Liver (tissue), 3 donors: Measurements from ENCODE around the gene ERP27.

ENCODE experiments used
- ATF3 ChIP-seq: IDR thresholded peaks from 2 replicates; pipeline ENCODE4 v1.6.1; 2016; ENCODE audit warnings: antibody characterized with exemption
- GABPA ChIP-seq, 2 donors: IDR thresholded peaks in 1 of 2; conservative IDR thresholded peaks in 1 of 2; 2 replicates each; pipeline ENCODE4 v1.6.1; 2016; ENCODE audit warnings: antibody characterized with exemption in 2 of 2, mild to moderate bottlenecking in 1 of 2, moderate library complexity in 1 of 2
- JUND ChIP-seq, 2 donors: IDR thresholded peaks; 2 replicates each; pipeline ENCODE4 v1.6.1; 2016; ENCODE audit warnings: antibody characterized with exemption in 2 of 2
- RAD21 ChIP-seq, 2 donors: IDR thresholded peaks; 2 replicates each; pipeline ENCODE4 v1.6.1; 2016; ENCODE audit warnings: antibody characterized with exemption in 2 of 2, mild to moderate bottlenecking in 2 of 2
- REST ChIP-seq: IDR thresholded peaks from 2 replicates; pipeline ENCODE4 v1.6.1; 2016; ENCODE audit warnings: antibody characterized with exemption, mild to moderate bottlenecking
- SP1 ChIP-seq: IDR thresholded peaks from 2 replicates; pipeline ENCODE4 v1.6.1; 2018; ENCODE audit warnings: antibody characterized with exemption, mild to moderate bottlenecking
- TAF1 ChIP-seq: conservative IDR thresholded peaks from 2 replicates; pipeline ENCODE4 v1.6.1; 2016; ENCODE audit warnings: antibody characterized with exemption, mild to moderate bottlenecking
- TF ChIP-seq, protein P1 (sequence below): fragments of 150-350 bp; IDR thresholded peaks from 2 replicates; pipeline ENCODE4 v1.5.1; 2017; ENCODE audit warnings: improper control_type of control experiment, low read depth, low read length; ENCODE audit not compliant: missing input control
- TF ChIP-seq, protein P2 (sequence below): IDR thresholded peaks from 2 replicates; pipeline ENCODE4 v1.6.1; 2016; ENCODE audit warnings: antibody characterized with exemption
- donor health status: healthy.
- donor health status: healthy.

- TF ChIP-seq, protein P1, sequence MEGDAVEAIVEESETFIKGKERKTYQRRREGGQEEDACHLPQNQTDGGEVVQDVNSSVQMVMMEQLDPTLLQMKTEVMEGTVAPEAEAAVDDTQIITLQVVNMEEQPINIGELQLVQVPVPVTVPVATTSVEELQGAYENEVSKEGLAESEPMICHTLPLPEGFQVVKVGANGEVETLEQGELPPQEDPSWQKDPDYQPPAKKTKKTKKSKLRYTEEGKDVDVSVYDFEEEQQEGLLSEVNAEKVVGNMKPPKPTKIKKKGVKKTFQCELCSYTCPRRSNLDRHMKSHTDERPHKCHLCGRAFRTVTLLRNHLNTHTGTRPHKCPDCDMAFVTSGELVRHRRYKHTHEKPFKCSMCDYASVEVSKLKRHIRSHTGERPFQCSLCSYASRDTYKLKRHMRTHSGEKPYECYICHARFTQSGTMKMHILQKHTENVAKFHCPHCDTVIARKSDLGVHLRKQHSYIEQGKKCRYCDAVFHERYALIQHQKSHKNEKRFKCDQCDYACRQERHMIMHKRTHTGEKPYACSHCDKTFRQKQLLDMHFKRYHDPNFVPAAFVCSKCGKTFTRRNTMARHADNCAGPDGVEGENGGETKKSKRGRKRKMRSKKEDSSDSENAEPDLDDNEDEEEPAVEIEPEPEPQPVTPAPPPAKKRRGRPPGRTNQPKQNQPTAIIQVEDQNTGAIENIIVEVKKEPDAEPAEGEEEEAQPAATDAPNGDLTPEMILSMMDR = no peak
- no peak for TF ChIP-seq SP1
- no peak for TF ChIP-seq REST
- TF ChIP-seq RAD21 (IDR thresholded peaks at IDR 0.05) = no peak
- TF ChIP-seq GABPA (IDR thresholded peaks at IDR 0.05 in 1 of 2, conservative IDR thresholded peaks at IDR 0.05 in 1 of 2) = no peak
- TF ChIP-seq, protein P2, sequence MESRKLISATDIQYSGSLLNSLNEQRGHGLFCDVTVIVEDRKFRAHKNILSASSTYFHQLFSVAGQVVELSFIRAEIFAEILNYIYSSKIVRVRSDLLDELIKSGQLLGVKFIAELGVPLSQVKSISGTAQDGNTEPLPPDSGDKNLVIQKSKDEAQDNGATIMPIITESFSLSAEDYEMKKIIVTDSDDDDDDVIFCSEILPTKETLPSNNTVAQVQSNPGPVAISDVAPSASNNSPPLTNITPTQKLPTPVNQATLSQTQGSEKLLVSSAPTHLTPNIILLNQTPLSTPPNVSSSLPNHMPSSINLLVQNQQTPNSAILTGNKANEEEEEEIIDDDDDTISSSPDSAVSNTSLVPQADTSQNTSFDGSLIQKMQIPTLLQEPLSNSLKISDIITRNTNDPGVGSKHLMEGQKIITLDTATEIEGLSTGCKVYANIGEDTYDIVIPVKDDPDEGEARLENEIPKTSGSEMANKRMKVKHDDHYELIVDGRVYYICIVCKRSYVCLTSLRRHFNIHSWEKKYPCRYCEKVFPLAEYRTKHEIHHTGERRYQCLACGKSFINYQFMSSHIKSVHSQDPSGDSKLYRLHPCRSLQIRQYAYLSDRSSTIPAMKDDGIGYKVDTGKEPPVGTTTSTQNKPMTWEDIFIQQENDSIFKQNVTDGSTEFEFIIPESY = no peak
- TF ChIP-seq TAF1 = no peak
- TF ChIP-seq JUND (IDR thresholded peaks at IDR 0.05) = no peak
- no peak for TF ChIP-seq ATF3
Measured at GRCh38 chr12:14960548-14961465, 22.5 kb upstream of the ERP27 start.
